Measurements from ENCODE around the gene KCNC3. TPM values are rescaled to one million over a fixed set of nuclear protein-coding genes. Genes with fewer than 3 reads are reported as not detected.

Gene KCNC3
- total RNA-seq, 1 donor from 2014 or later = not detected

DNA sequence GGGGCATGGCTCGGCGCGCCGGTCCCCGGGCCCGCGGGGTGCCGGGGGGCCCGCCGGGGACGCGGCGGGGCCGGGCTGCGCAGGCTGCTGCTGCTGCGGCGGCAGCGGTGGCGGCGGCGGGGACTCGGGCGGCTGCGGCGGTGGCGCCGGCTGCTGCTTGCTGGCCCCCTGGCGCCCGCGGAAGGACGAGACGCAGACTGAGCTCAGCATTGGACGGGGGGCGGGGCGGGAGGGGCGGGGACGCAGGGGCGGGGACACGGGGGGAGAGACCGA lies 368 bp downstream of the KCNC3 start:
- Histone ChIP-seq H3K4me3 (ENCODE audit: insufficient read depth, low read depth, low read length) (no peak overlapping the region), H3K9me3 (ENCODE audit: insufficient read depth, low read depth, low read length) (peaks cover 5% of the 10 kb centered on the region), H2AFZ (ENCODE audit: low read depth, low read length) (no peak overlapping the region), H3K9ac (ENCODE audit: low read length) (no peak overlapping the region), H3K4me2 (ENCODE audit: low read length) (no peak overlapping the region), H3K27ac (ENCODE audit: low read depth, low read length) (no peak overlapping the region), H3K36me3 (ENCODE audit: insufficient read depth, low read length) (no peaks in the 10 kb centered on the region), H4K20me1 (ENCODE audit: insufficient read depth, low read length) (no peaks in the 10 kb centered on the region), H3K27me3 (ENCODE audit: insufficient read depth, low read length) (peaks cover 33% of the 10 kb centered on the region), H3K4me1 (ENCODE audit: insufficient read depth, low read length) (peaks cover 4% of the 10 kb centered on the region), H3K79me2 (ENCODE audit: insufficient read depth, low read length) (no peaks in the 10 kb centered on the region)
- Mint-ChIP-seq H3K27me3 (ENCODE audit: low read depth, unreplicated experiment) (no peaks in the 10 kb centered on the region), H3K36me3 (ENCODE audit: low read depth, unreplicated experiment) (no peaks in the 10 kb centered on the region), H3K27ac (ENCODE audit: unreplicated experiment) (no peak overlapping the region), H3K4me3 (ENCODE audit: unreplicated experiment) (no peak overlapping the region), H3K9me3 (ENCODE audit: unreplicated experiment) (peaks cover 28% of the 10 kb centered on the region), H3K4me1 (ENCODE audit: low read depth, unreplicated experiment) (no peaks in the 10 kb centered on the region)
- TF ChIP-seq CTCF (IDR thresholded peaks at IDR 0.05; ENCODE audit: insufficient read depth, low read depth, low read length) (no peak), EZH2 (IDR thresholded peaks at IDR 0.05; ENCODE audit: insufficient read depth, low read length) (no peak)
- DNase-seq (ENCODE audit: low read depth) (no peak), FAIRE-seq (no peak)

DNA sequence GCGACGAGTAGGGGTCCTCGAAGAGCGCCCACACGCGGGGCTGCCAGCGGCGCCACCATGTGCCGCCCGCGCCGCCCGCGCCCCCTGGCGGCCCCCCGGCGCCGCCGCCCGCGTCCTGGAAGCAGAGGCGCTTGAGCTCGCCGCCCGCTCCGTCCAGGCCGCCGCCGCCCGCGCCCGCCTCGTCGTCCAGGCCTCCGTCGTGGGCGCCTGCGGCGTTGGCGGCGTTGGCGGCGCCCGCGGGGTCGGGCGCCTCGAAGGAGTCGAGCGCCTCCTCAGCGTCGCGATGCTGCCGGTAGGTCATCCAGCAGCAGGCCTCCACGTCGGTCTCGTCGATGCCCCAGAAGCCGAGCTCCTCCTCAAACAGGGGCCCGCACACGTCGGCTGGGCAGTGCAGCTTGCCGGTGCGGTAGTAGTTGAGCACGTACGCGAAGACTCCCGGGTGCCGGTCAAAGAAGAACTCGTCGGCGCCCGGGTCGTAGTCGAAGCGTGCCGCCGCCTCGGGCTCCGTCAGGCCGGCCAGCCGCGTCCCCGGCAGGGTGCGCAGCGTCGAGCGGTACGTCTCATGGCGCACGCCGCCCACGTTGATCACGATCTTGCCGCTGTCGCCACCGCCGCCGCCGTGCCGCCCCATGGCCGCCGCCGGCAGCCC lies 829 bp downstream of the KCNC3 start:
- Mint-ChIP-seq H3K9me3 (ENCODE audit: unreplicated experiment) (peaks cover 32% of the 10 kb centered on the region), H3K36me3 (ENCODE audit: low read depth, unreplicated experiment) (no peaks in the 10 kb centered on the region), H3K27ac (ENCODE audit: unreplicated experiment) (no peak overlapping the region), H3K27me3 (ENCODE audit: low read depth, unreplicated experiment) (no peaks in the 10 kb centered on the region), H3K4me1 (ENCODE audit: low read depth, unreplicated experiment) (no peaks in the 10 kb centered on the region), H3K4me3 (ENCODE audit: unreplicated experiment) (no peak overlapping the region)
- Histone ChIP-seq H3K27me3 (ENCODE audit: insufficient read depth, low read length) (peaks cover 33% of the 10 kb centered on the region), H3K4me1 (ENCODE audit: insufficient read depth, low read length) (peaks cover 3% of the 10 kb centered on the region), H2AFZ (ENCODE audit: low read depth, low read length) (no peak overlapping the region), H3K36me3 (ENCODE audit: insufficient read depth, low read length) (no peaks in the 10 kb centered on the region), H4K20me1 (ENCODE audit: insufficient read depth, low read length) (no peaks in the 10 kb centered on the region), H3K9ac (ENCODE audit: low read length) (no peak overlapping the region), H3K9me3 (ENCODE audit: insufficient read depth, low read depth, low read length) (peaks cover 5% of the 10 kb centered on the region), H3K4me2 (ENCODE audit: low read length) (peak overlapping the region; percentile 46), H3K27ac (ENCODE audit: low read depth, low read length) (no peak overlapping the region), H3K4me3 (ENCODE audit: insufficient read depth, low read depth, low read length) (no peak overlapping the region), H3K79me2 (ENCODE audit: insufficient read depth, low read length) (no peaks in the 10 kb centered on the region)
- no peak for FAIRE-seq
- TF ChIP-seq EZH2 (IDR thresholded peaks at IDR 0.05; ENCODE audit: insufficient read depth, low read length) (peak; percentile 94), CTCF (IDR thresholded peaks at IDR 0.05; ENCODE audit: insufficient read depth, low read depth, low read length) (no peak)
- DNase-seq (ENCODE audit: low read depth) = no peak

DNA sequence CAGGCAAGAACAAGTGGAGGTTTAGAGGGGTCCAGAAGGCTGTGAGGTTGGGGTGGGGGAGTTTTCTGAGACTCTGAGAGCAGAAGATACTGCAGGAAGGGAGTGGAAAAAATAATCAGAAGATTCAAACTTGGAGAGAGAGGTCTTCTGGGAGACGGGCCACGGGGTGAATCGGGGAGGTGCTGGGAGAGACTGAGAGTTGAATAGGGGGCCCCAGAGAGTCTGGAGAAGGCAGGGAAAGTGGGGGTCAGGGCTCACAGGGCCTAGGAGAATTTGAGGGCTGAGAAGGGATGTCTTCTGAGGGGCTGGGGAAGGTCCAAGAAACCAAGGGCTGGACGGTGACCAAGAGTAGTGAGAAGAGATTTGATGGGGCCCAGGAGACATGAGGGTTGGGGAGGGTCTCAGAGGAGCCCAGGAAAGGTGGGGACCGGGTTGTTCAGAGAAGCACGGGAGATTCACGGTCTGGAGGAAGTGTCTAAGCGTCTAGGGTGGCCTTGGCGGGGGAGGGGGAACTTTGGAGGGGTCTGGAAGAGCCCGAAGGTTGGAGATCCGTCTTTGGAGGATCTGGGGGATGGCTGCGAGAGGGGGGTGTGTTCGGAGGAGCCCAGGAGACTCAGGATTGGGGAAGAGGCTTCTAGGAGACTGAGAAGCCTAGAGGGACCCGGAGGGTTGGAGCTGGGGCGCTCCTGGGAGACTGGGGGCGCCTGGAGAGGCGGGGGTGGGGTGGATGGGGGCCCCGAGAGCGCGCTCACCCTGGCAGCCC lies 1.5 kb downstream of the KCNC3 start:
- Mint-ChIP-seq H3K27ac (ENCODE audit: unreplicated experiment) (no peak overlapping the region), H3K4me1 (ENCODE audit: low read depth, unreplicated experiment) (no peaks in the 10 kb centered on the region), H3K36me3 (ENCODE audit: low read depth, unreplicated experiment) (no peaks in the 10 kb centered on the region), H3K9me3 (ENCODE audit: unreplicated experiment) (peaks cover 33% of the 10 kb centered on the region), H3K27me3 (ENCODE audit: low read depth, unreplicated experiment) (no peaks in the 10 kb centered on the region), H3K4me3 (ENCODE audit: unreplicated experiment) (no peak overlapping the region)
- Histone ChIP-seq H3K4me3 (ENCODE audit: insufficient read depth, low read depth, low read length) (no peak overlapping the region), H3K4me1 (ENCODE audit: insufficient read depth, low read length) (peaks cover 3% of the 10 kb centered on the region), H3K9me3 (ENCODE audit: insufficient read depth, low read depth, low read length) (peaks cover 5% of the 10 kb centered on the region), H3K27me3 (ENCODE audit: insufficient read depth, low read length) (peaks cover 33% of the 10 kb centered on the region), H3K27ac (ENCODE audit: low read depth, low read length) (no peak overlapping the region), H3K36me3 (ENCODE audit: insufficient read depth, low read length) (no peaks in the 10 kb centered on the region), H3K4me2 (ENCODE audit: low read length) (no peak overlapping the region), H3K79me2 (ENCODE audit: insufficient read depth, low read length) (no peaks in the 10 kb centered on the region), H4K20me1 (ENCODE audit: insufficient read depth, low read length) (no peaks in the 10 kb centered on the region), H3K9ac (ENCODE audit: low read length) (no peak overlapping the region), H2AFZ (ENCODE audit: low read depth, low read length) (no peak overlapping the region)
- DNase-seq (ENCODE audit: low read depth) (no peak), FAIRE-seq (no peak)
- TF ChIP-seq CTCF (IDR thresholded peaks at IDR 0.05; ENCODE audit: insufficient read depth, low read depth, low read length) (no peak), EZH2 (IDR thresholded peaks at IDR 0.05; ENCODE audit: insufficient read depth, low read length) (no peak)
